Activated naive CD8-positive, alpha-beta T cell (primary cell): ENCODE measurements around the gene SMIM35.

Experiments
- H3K27ac Mint-ChIP-seq: one replicate; pipeline ENCODE4 v1.8.0; 2021; ENCODE audit warnings: mixed read lengths
- H3K27me3 Mint-ChIP-seq: one replicate; pipeline ENCODE4 v1.8.0; 2021; ENCODE audit warnings: mixed read lengths
- H3K36me3 Mint-ChIP-seq: one replicate; pipeline ENCODE4 v1.8.0; 2021; ENCODE audit warnings: mixed read lengths
- H3K4me1 Mint-ChIP-seq: one replicate; pipeline ENCODE4 v1.8.0; 2021; ENCODE audit warnings: low read depth, mixed read lengths
- H3K4me3 Mint-ChIP-seq: one replicate; pipeline ENCODE4 v1.8.0; 2021; ENCODE audit warnings: mild to moderate bottlenecking, mixed read lengths
- H3K9me3 Mint-ChIP-seq: one replicate; pipeline ENCODE4 v1.8.0; 2021; ENCODE audit warnings: low read depth, mixed read lengths

Gene SMIM35

GRCh38 chr11:118086913-118087768 lies at the start of gene SMIM35:
Gene SMIM35, minus strand, starts transcription at chr11:118086963. Its CDS starts 206 bp downstream, at chr11:118086757.
- Mint-ChIP-seq H3K4me1 (no peaks in the 10 kb centered on the region), H3K4me3 (no peak within 1 kb of the TSS), H3K36me3 (no peaks in the 10 kb centered on the region), H3K27ac (no peak within 1 kb of the TSS), H3K27me3 (no peaks in the 10 kb centered on the region), H3K9me3 (peaks cover 8% of the 10 kb centered on the region)

- Mint-ChIP-seq H3K9me3 (no peaks in the 10 kb centered on the region), H3K4me1 (no peaks in the 10 kb centered on the region), H3K27me3 (peaks cover 13% of the 10 kb centered on the region), H3K27ac (no peak overlapping the region), H3K36me3 (no peaks in the 10 kb centered on the region), H3K4me3 (no peak overlapping the region)
Measured at GRCh38 chr11:118136341-118136740, 49.6 kb upstream of the SMIM35 start.

GRCh38 chr11:118135796-118136165 lies 49.0 kb upstream of the SMIM35 start:
- Mint-ChIP-seq H3K27me3 (peaks cover 11% of the 10 kb centered on the region), H3K9me3 (no peaks in the 10 kb centered on the region), H3K4me1 (no peaks in the 10 kb centered on the region), H3K27ac (no peak overlapping the region), H3K36me3 (no peaks in the 10 kb centered on the region), H3K4me3 (no peak overlapping the region)

GRCh38 chr11:118135051-118135795 lies 48.5 kb upstream of the SMIM35 start:
- Mint-ChIP-seq H3K27ac (no peak overlapping the region), H3K36me3 (no peaks in the 10 kb centered on the region), H3K4me1 (no peaks in the 10 kb centered on the region), H3K4me3 (no peak overlapping the region), H3K9me3 (no peaks in the 10 kb centered on the region), H3K27me3 (peaks cover 6% of the 10 kb centered on the region)

GRCh38 chr11:118133816-118134215 lies 47.1 kb upstream of the SMIM35 start:
- H3K4me3 Mint-ChIP-seq = no peak overlapping the region
- no peaks in the 10 kb centered on the region for H3K9me3 Mint-ChIP-seq
- no peak overlapping the region for H3K27ac Mint-ChIP-seq

GRCh38 chr11:118132385-118133151 lies 45.8 kb upstream of the SMIM35 start:
- H3K4me3 Mint-ChIP-seq = no peak overlapping the region
- H3K27me3 Mint-ChIP-seq = no peaks in the 10 kb centered on the region
- no peak overlapping the region for H3K27ac Mint-ChIP-seq
- no peaks in the 10 kb centered on the region for H3K36me3 Mint-ChIP-seq
- no peaks in the 10 kb centered on the region for H3K4me1 Mint-ChIP-seq
- H3K9me3 Mint-ChIP-seq = no peaks in the 10 kb centered on the region

More at GRCh38 chr11:118133816-118134215, 47.1 kb upstream of the SMIM35 start:
- H3K27me3 Mint-ChIP-seq = peaks cover under 1% of the 10 kb centered on the region
- H3K36me3 Mint-ChIP-seq = no peaks in the 10 kb centered on the region
- H3K4me1 Mint-ChIP-seq = no peaks in the 10 kb centered on the region

GRCh38 chr11:118129471-118130172 lies 42.9 kb upstream of the SMIM35 start:
- Mint-ChIP-seq H3K9me3 (no peaks in the 10 kb centered on the region), H3K4me3 (no peak overlapping the region), H3K27ac (no peak overlapping the region), H3K4me1 (no peaks in the 10 kb centered on the region), H3K27me3 (no peaks in the 10 kb centered on the region), H3K36me3 (no peaks in the 10 kb centered on the region)

GRCh38 chr11:118128721-118129470 lies 42.1 kb upstream of the SMIM35 start:
- H3K4me1 Mint-ChIP-seq = no peaks in the 10 kb centered on the region
- no peak overlapping the region for H3K27ac Mint-ChIP-seq
- H3K9me3 Mint-ChIP-seq = no peaks in the 10 kb centered on the region
- H3K4me3 Mint-ChIP-seq = no peak overlapping the region
- H3K27me3 Mint-ChIP-seq = no peaks in the 10 kb centered on the region
- no peaks in the 10 kb centered on the region for H3K36me3 Mint-ChIP-seq

- Mint-ChIP-seq H3K4me3 (no peak overlapping the region), H3K27me3 (no peaks in the 10 kb centered on the region), H3K27ac (no peak overlapping the region), H3K9me3 (no peaks in the 10 kb centered on the region), H3K4me1 (no peaks in the 10 kb centered on the region), H3K36me3 (no peaks in the 10 kb centered on the region)
Measured at GRCh38 chr11:118128310-118128709, 41.5 kb upstream of the SMIM35 start.

- Mint-ChIP-seq H3K4me3 (no peak overlapping the region), H3K9me3 (no peaks in the 10 kb centered on the region), H3K4me1 (no peaks in the 10 kb centered on the region), H3K27me3 (no peaks in the 10 kb centered on the region), H3K36me3 (no peaks in the 10 kb centered on the region), H3K27ac (no peak overlapping the region)
Measured at GRCh38 chr11:118126082-118126838, 39.5 kb upstream of the SMIM35 start.

- Mint-ChIP-seq H3K36me3 (peaks cover 2% of the 10 kb centered on the region), H3K4me3 (no peak overlapping the region), H3K27me3 (peaks cover 3% of the 10 kb centered on the region), H3K4me1 (no peaks in the 10 kb centered on the region), H3K27ac (no peak overlapping the region), H3K9me3 (peaks cover 6% of the 10 kb centered on the region)
Measured at GRCh38 chr11:118124929-118125535, 38.3 kb upstream of the SMIM35 start.

- no peak overlapping the region for H3K27ac Mint-ChIP-seq
- H3K4me3 Mint-ChIP-seq = no peak overlapping the region
- H3K27me3 Mint-ChIP-seq = peaks cover 3% of the 10 kb centered on the region
- peaks cover 2% of the 10 kb centered on the region for H3K36me3 Mint-ChIP-seq
- H3K9me3 Mint-ChIP-seq = peaks cover 6% of the 10 kb centered on the region
- peaks cover 17% of the 10 kb centered on the region for H3K4me1 Mint-ChIP-seq
Measured at GRCh38 chr11:118120793-118121192, 34.0 kb upstream of the SMIM35 start.
